Activated CD8-positive, alpha-beta memory T cell treated with anti-CD3 and anti-CD28 coated beads, Interleukin-2, amount 50 U/mL, for 48 hours (primary cell): ENCODE data around the gene ARFGEF3.
"Not testable (repeated sequence)": the region's sequence is repeated elsewhere in the genome, so short reads cannot be mapped to it uniquely, and the experiment has no call there.

Experiments used
- DNase-seq: peaks from one replicate; pipeline ENCODE4 v3.0.0-alpha.2; 2020

ARFGEF3 gene

GRCh38 chr6:138286698-138287097 is 125.0 kb downstream of the ARFGEF3 start:
- no peak for DNase-seq

- DNase-seq: peak; percentile 61
Observed at GRCh38 chr6:138287144-138287955, 125.6 kb downstream of the ARFGEF3 start.

DNA sequence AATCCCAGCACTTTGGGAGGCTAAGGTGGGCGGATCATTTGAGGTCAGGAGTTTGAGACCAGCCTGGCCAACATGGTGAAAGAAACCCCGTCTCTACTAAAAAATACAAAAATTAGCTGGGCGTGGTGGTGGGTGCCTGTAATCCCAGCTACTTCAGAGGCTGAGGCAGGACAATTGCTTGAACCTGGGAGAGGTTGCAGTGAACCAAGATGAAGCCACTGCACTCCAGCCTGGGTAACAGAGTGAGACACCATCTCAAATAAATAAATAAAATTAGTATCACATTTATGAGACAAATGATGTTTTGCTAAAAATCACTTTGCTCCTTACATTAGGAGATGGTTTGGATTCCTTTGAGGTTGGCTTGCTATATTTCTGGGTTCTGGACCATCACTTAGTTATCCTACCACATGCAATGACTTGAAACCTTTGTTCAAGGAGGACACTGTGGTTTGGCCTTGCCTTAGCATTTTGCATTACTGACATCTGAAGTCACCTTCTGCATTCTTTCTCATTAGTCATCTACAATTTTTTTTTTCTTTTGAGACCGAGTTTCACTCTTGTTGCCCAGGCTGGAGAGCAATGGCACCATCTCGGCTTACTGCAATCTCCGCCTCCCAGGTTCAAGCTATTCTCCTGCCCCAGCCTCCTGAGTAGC is 126.8 kb downstream of the ARFGEF3 start:
- not testable (repeated sequence) for DNase-seq

- DNase-seq: no peak
Observed at GRCh38 chr6:138289739-138290138, 128.0 kb downstream of the ARFGEF3 start.

DNA sequence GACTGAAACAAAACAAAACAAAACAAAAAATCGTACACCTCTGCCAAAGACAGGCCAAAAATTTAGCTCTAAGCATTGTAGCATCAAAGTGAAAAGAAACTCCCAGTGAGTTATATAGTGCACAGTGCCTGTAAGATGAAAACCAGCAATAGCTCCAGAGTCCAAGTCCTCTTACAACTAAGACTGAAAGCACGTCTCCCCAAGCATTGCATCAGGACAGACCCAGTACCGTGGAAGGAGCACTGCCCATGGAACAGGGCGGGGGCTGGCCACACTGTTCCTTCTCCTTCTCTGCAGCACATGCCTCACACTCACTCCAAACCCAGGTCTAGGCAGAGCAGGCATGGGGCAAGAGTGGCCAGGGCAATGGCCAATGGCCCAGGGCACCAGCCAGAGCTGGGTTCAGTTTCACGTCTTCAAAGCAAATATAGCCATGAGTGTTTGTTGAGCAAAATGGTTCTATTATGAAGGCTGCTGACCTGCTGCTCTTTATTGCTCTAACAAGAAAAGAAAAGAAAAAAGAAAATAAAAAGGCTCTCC is 128.8 kb downstream of the ARFGEF3 start:
- DNase-seq: no peak

GRCh38 chr6:138291036-138291848 is 129.5 kb downstream of the ARFGEF3 start:
- no peak for DNase-seq

GRCh38 chr6:138291849-138292181 is 130.1 kb downstream of the ARFGEF3 start:
- no peak for DNase-seq

DNA sequence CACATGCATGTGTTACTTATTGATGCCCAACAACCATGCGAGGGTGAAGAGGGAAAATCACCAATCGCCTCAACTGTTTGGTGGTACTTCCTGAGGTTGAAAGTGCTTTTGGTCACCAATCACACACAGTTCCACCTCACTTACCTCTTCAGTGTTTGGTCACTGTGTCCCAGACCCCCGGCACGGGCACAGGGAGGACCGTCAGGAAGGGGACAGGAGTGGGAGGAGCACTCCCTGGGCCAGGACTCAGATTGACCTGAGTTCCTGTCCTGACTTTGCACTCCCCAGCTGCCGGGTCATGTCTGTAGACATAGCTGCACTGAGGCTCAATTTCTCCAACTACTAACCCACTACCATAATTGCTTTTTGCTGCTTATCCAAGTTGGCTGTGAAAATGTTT is 130.7 kb downstream of the ARFGEF3 start:
- no peak for DNase-seq

- no peak for DNase-seq
Observed at GRCh38 chr6:138293428-138294395, 132.0 kb downstream of the ARFGEF3 start.

- no peak for DNase-seq
Observed at GRCh38 chr6:138296381-138296780, 134.6 kb downstream of the ARFGEF3 start.

DNA sequence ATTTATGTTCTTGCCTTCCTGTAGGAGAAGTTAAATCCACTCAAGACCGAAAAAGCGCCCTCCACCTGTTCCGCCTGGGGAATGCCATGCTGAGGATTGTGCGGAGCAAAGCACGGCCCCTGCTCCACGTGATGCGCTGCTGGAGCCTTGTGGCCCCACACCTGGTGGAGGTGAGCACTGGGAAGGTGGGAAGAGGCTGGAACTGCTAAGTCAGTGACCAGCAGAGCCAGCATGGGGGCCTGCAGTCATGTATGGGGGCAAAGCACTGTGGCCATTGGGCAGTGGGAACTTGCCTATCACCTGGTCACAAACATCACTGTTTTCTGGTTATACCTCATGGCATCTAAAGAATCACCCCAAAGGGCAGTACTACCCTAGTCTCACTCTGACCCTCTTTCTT is 135.0 kb downstream of the ARFGEF3 start:
- no peak for DNase-seq

DNA sequence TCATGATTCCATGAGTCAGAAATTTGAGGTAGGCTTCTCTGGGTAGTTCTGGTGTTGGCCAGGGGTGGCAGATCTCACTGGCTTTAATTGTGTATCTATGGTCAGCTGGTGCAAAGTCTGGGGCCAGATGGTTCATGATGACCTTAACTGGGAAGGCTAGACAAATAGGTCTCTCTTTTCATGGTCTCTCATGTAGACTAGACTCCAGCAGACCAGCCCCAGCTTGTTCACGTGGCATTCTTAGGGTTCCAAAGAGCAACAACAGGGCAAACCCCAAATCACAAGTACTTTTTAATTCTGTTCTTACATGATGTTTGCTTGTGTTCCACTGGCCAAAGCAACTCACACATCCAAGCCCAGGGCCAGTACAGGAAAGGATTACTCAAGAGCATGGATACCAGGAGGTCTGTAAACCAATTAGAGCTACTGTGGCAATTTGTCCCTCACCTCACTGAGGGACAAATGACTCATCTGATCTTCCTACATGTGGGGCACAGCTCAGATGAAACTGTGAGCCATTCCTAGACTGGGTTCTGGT is 136.1 kb downstream of the ARFGEF3 start:
- no peak for DNase-seq

- no peak for DNase-seq
Observed at GRCh38 chr6:138300469-138300868, 138.7 kb downstream of the ARFGEF3 start.

GRCh38 chr6:138302554-138302953 is 140.8 kb downstream of the ARFGEF3 start:
- no peak for DNase-seq

DNA sequence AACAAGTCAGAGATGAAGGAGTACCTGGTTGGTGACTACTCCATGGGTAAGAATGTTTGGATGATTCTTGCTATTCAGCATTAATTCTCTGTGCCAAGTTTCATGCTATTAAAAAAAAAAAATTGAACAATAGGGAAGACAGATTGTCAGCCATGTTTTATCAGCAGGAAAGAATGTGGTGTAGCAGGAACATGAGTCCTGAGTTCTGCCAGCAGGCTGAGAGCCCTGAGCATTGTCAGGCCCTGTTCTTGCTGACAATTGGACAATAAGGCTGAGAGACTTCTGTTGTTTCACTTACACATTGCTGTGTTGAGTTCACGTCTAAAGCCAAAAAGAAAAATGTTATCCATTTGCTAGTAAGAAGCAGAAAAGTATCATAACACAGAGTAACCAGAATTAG is 145.6 kb downstream of the ARFGEF3 start:
- no peak for DNase-seq

- DNase-seq: no peak
Observed at GRCh38 chr6:138307816-138308730, 146.3 kb downstream of the ARFGEF3 start.

- no peak for DNase-seq
Observed at GRCh38 chr6:138308731-138309110, 147.0 kb downstream of the ARFGEF3 start.

GRCh38 chr6:138309695-138310094 is 148.0 kb downstream of the ARFGEF3 start:
- no peak for DNase-seq

DNA sequence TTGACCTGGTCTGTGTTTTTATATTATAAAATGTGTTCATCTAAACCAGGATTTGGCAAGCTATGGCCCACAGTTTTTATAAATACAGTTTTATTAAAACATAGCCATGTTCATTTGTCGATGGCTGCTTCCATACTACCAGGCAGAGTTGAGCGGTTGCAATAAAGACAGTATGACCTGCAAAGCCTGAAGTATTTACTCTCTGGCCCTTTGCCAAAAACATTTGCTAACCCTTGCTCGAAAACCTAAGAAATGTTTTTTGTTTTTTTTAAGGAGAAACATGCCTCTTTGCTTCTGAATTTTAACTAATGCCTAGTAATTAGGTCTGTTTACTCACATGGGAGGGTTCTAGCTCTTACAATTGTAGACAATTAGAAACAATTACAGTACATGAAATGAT is 148.6 kb downstream of the ARFGEF3 start:
- no peak for DNase-seq

DNA sequence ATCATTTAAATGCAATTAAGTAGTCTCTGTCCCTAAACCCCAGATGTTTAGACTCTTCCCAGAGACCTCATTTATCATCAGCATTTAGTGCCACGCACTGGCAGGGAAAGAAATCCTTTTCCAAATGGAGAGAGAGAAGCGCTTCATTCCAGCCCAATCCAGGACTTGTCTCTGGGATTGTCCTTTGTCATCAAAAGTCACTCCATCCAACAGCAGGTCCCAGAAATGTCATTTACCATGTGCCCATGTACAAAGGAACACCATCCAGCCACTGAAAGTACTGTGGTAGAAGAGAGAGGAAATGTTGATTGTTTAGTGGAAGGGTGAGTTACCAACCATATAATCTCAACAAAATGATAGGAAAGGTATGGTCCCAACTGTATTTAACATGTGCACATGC is 149.1 kb downstream of the ARFGEF3 start:
- DNase-seq: no peak

- no peak for DNase-seq
Observed at GRCh38 chr6:138311268-138311667, 149.5 kb downstream of the ARFGEF3 start.
